ENCODE measurements around the gene MCTP1. TPM values are rescaled to one million over a fixed set of nuclear protein-coding genes. Genes with fewer than 3 reads are reported as not detected.
A peak's percentile ranks its signal among the peaks of the same experiment; 100 is the strongest.

Gene MCTP1
- total and polyA plus RNA-seq, 4 experiments from 2014 or later = 0.31 to 0.42 (median 0.39) TPM; not detected in 1

GRCh38 chr5:95086927-95087815 lies 197.7 kb downstream of the MCTP1 start:
- no peak overlapping the region for H3K4me3 Mint-ChIP-seq
- H3K4me1 ChIP-seq (ENCODE audit: insufficient read depth, low read length) = no peaks in the 10 kb centered on the region
- no peak overlapping the region for H3K4me3 ChIP-seq (ENCODE audit: low read length in 2 of 2)
- CTCF ChIA-PET (ENCODE audit: partially characterized antibody) = no interaction called here
- intact Hi-C loops (cut with micrococcal nuclease) = no loop called here
- DNase-seq = no peak
- H3K36me3 Mint-ChIP-seq = no peaks in the 10 kb centered on the region
- no peak overlapping the region for H3K27ac Mint-ChIP-seq
- H3K9me3 ChIP-seq (ENCODE audit: control insufficient read depth in 1 of 2, low read length in 2 of 2) = no peaks in the 10 kb centered on the region
- no peak overlapping the region for H3K27ac ChIP-seq (ENCODE audit: low read depth, low read length)
- H3K4me1 Mint-ChIP-seq = peaks cover 0 to 1% (median under 1%) of the 10 kb centered on the region in 4 donors
- H3K27me3 Mint-ChIP-seq = peaks cover 1 to 2% of the 10 kb centered on the region in 2 donors
- POLR2A ChIA-PET (ENCODE audit: partially characterized antibody) = no interaction called here
- H3K27me3 ChIP-seq (ENCODE audit: insufficient read depth, low read length) = no peaks in the 10 kb centered on the region
- H3K9me3 Mint-ChIP-seq = peaks cover 0 to 9% (median 2%) of the 10 kb centered on the region in 8 donors
- H3K36me3 ChIP-seq (ENCODE audit: insufficient read depth, low read length) = no peaks in the 10 kb centered on the region

- H3K4me1 ChIP-seq (ENCODE audit: insufficient read depth, low read length) = no peaks in the 10 kb centered on the region
- Mint-ChIP-seq H3K27ac (no peak overlapping the region), H3K4me3 (no peak overlapping the region), H3K4me1 (peaks cover 5 to 11% (median 6%) of the 10 kb centered on the region in 4 donors), H3K36me3 (no peaks in the 10 kb centered on the region), H3K27me3 (peaks cover 2 to 3% of the 10 kb centered on the region in 2 donors), H3K9me3 (peaks cover 0 to 2% (median 0%) of the 10 kb centered on the region in 8 donors)
- H3K27me3 ChIP-seq (ENCODE audit: insufficient read depth, low read length) = no peaks in the 10 kb centered on the region
- intact Hi-C loops (cut with micrococcal nuclease) = no loop called here
- no peaks in the 10 kb centered on the region for H3K9me3 ChIP-seq (ENCODE audit: control insufficient read depth in 1 of 2, low read length in 2 of 2)
- no peak for DNase-seq
- H3K4me3 ChIP-seq (ENCODE audit: low read length in 2 of 2) = no peak overlapping the region
- ChIA-PET POLR2A (ENCODE audit: partially characterized antibody) (no interaction called here), CTCF (ENCODE audit: partially characterized antibody) (no interaction called here)
- H3K27ac ChIP-seq (ENCODE audit: low read depth, low read length) = no peak overlapping the region
- no peaks in the 10 kb centered on the region for H3K36me3 ChIP-seq (ENCODE audit: insufficient read depth, low read length)
Observed at GRCh38 chr5:95084757-95085156, 200.1 kb downstream of the MCTP1 start.

- H3K9me3 Mint-ChIP-seq = peaks cover 0 to 2% (median 0%) of the 10 kb centered on the region in 8 donors
- POLR2A ChIA-PET (ENCODE audit: partially characterized antibody) = no interaction called here
- Histone ChIP-seq H3K27me3 (ENCODE audit: insufficient read depth, low read length) (no peaks in the 10 kb centered on the region), H3K9me3 (ENCODE audit: control insufficient read depth in 1 of 2, low read length in 2 of 2) (no peaks in the 10 kb centered on the region), H3K4me1 (ENCODE audit: insufficient read depth, low read length) (no peaks in the 10 kb centered on the region), H3K36me3 (ENCODE audit: insufficient read depth, low read length) (no peaks in the 10 kb centered on the region), H3K27ac (ENCODE audit: low read depth, low read length) (no peak overlapping the region), H3K4me3 (ENCODE audit: low read length in 2 of 2) (no peak overlapping the region)
- CTCF ChIA-PET (ENCODE audit: partially characterized antibody) = no interaction called here
- DNase-seq = no peak
- peaks cover 5 to 11% (median 6%) of the 10 kb centered on the region in 4 donors for H3K4me1 Mint-ChIP-seq
- no peak overlapping the region for H3K4me3 Mint-ChIP-seq
- peaks cover 2 to 3% of the 10 kb centered on the region in 2 donors for H3K27me3 Mint-ChIP-seq
- no peaks in the 10 kb centered on the region for H3K36me3 Mint-ChIP-seq
- intact Hi-C loops (cut with micrococcal nuclease) = no loop called here
- no peak overlapping the region for H3K27ac Mint-ChIP-seq
Observed at GRCh38 chr5:95083606-95084005, 201.3 kb downstream of the MCTP1 start.

GRCh38 chr5:95081982-95082381 lies 202.9 kb downstream of the MCTP1 start:
- Mint-ChIP-seq H3K9me3 (peaks cover 0 to 2% (median 0%) of the 10 kb centered on the region in 8 donors), H3K27me3 (peaks cover 2 to 3% of the 10 kb centered on the region in 2 donors), H3K36me3 (no peaks in the 10 kb centered on the region), H3K27ac (peak overlapping the region in 2 of 7 donors; percentile 23 to 31), H3K4me3 (peak overlapping the region in 6 of 8 donors; percentile 9 to 67 (median 48)), H3K4me1 (peaks cover 5 to 11% (median 6%) of the 10 kb centered on the region in 4 donors)
- DNase-seq = no peak
- Histone ChIP-seq H3K27me3 (ENCODE audit: insufficient read depth, low read length) (no peaks in the 10 kb centered on the region), H3K9me3 (ENCODE audit: control insufficient read depth in 1 of 2, low read length in 2 of 2) (no peaks in the 10 kb centered on the region), H3K4me1 (ENCODE audit: insufficient read depth, low read length) (no peaks in the 10 kb centered on the region), H3K36me3 (ENCODE audit: insufficient read depth, low read length) (no peaks in the 10 kb centered on the region), H3K4me3 (ENCODE audit: low read length in 2 of 2) (no peak overlapping the region), H3K27ac (ENCODE audit: low read depth, low read length) (no peak overlapping the region)
- intact Hi-C loops (cut with micrococcal nuclease) = no loop called here
- CTCF ChIA-PET (ENCODE audit: partially characterized antibody) = no interaction called here
- POLR2A ChIA-PET (ENCODE audit: partially characterized antibody) = no interaction called here

GRCh38 chr5:95081500-95081960 lies 203.4 kb downstream of the MCTP1 start:
- Mint-ChIP-seq H3K36me3 (no peaks in the 10 kb centered on the region), H3K27me3 (peaks cover 2 to 3% of the 10 kb centered on the region in 2 donors), H3K4me1 (peaks cover 5 to 11% (median 6%) of the 10 kb centered on the region in 4 donors), H3K9me3 (peaks cover 0 to 2% (median 0%) of the 10 kb centered on the region in 8 donors), H3K27ac (peak overlapping the region in 1 of 7 donors; percentile 23), H3K4me3 (peak overlapping the region; percentile 2 to 67 (median 48))
- Histone ChIP-seq H3K36me3 (ENCODE audit: insufficient read depth, low read length) (no peaks in the 10 kb centered on the region), H3K4me3 (ENCODE audit: low read length in 2 of 2) (no peak overlapping the region), H3K4me1 (ENCODE audit: insufficient read depth, low read length) (no peaks in the 10 kb centered on the region), H3K9me3 (ENCODE audit: control insufficient read depth in 1 of 2, low read length in 2 of 2) (no peaks in the 10 kb centered on the region), H3K27me3 (ENCODE audit: insufficient read depth, low read length) (no peaks in the 10 kb centered on the region), H3K27ac (ENCODE audit: low read depth, low read length) (no peak overlapping the region)
- peak in 3 of 5 donors; percentile 1 to 4 (median 1) for DNase-seq
- intact Hi-C loops (cut with micrococcal nuclease) = no loop called here
- CTCF ChIA-PET (ENCODE audit: partially characterized antibody) = no interaction called here
- POLR2A ChIA-PET (ENCODE audit: partially characterized antibody) = no interaction called here

GRCh38 chr5:95080441-95080840 lies 204.5 kb downstream of the MCTP1 start:
- peaks cover 5 to 11% (median 6%) of the 10 kb centered on the region in 4 donors for H3K4me1 Mint-ChIP-seq
- no peak for DNase-seq
- Histone ChIP-seq H3K9me3 (ENCODE audit: control insufficient read depth in 1 of 2, low read length in 2 of 2) (no peaks in the 10 kb centered on the region), H3K36me3 (ENCODE audit: insufficient read depth, low read length) (no peaks in the 10 kb centered on the region), H3K4me1 (ENCODE audit: insufficient read depth, low read length) (no peaks in the 10 kb centered on the region), H3K4me3 (ENCODE audit: low read length in 2 of 2) (no peak overlapping the region), H3K27me3 (ENCODE audit: insufficient read depth, low read length) (no peaks in the 10 kb centered on the region), H3K27ac (ENCODE audit: low read depth, low read length) (no peak overlapping the region)
- H3K36me3 Mint-ChIP-seq = no peaks in the 10 kb centered on the region
- intact Hi-C loops (cut with micrococcal nuclease) = no loop called here
- H3K27me3 Mint-ChIP-seq = peaks cover 2 to 4% of the 10 kb centered on the region in 2 donors
- ChIA-PET CTCF (ENCODE audit: partially characterized antibody) (no interaction called here), POLR2A (ENCODE audit: partially characterized antibody) (no interaction called here)
- H3K27ac Mint-ChIP-seq = no peak overlapping the region
- peak overlapping the region in 1 of 8 donors; percentile 19 for H3K4me3 Mint-ChIP-seq
- H3K9me3 Mint-ChIP-seq = peaks cover 0 to 2% (median 0%) of the 10 kb centered on the region in 8 donors

- Histone ChIP-seq H3K27me3 (ENCODE audit: insufficient read depth, low read length) (no peaks in the 10 kb centered on the region), H3K27ac (ENCODE audit: low read depth, low read length) (no peak overlapping the region), H3K4me3 (ENCODE audit: low read length in 2 of 2) (no peak overlapping the region), H3K36me3 (ENCODE audit: insufficient read depth, low read length) (no peaks in the 10 kb centered on the region), H3K9me3 (ENCODE audit: control insufficient read depth in 1 of 2, low read length in 2 of 2) (no peaks in the 10 kb centered on the region), H3K4me1 (ENCODE audit: insufficient read depth, low read length) (no peaks in the 10 kb centered on the region)
- Mint-ChIP-seq H3K9me3 (peaks cover 0 to 2% (median 0%) of the 10 kb centered on the region in 8 donors), H3K4me1 (peaks cover 5 to 11% (median 6%) of the 10 kb centered on the region in 4 donors), H3K27me3 (peaks cover 2 to 4% of the 10 kb centered on the region in 2 donors), H3K27ac (no peak overlapping the region), H3K36me3 (no peaks in the 10 kb centered on the region), H3K4me3 (no peak overlapping the region)
- intact Hi-C loops (cut with micrococcal nuclease) = no loop called here
- POLR2A ChIA-PET (ENCODE audit: partially characterized antibody) = no interaction called here
- DNase-seq = no peak
- CTCF ChIA-PET (ENCODE audit: partially characterized antibody) = no interaction called here
Observed at GRCh38 chr5:95080030-95080429, 204.9 kb downstream of the MCTP1 start.

Measured in CD4-positive, alpha-beta memory T cell (primary cell).